ENCODE data around the gene MAZ.

DNA sequence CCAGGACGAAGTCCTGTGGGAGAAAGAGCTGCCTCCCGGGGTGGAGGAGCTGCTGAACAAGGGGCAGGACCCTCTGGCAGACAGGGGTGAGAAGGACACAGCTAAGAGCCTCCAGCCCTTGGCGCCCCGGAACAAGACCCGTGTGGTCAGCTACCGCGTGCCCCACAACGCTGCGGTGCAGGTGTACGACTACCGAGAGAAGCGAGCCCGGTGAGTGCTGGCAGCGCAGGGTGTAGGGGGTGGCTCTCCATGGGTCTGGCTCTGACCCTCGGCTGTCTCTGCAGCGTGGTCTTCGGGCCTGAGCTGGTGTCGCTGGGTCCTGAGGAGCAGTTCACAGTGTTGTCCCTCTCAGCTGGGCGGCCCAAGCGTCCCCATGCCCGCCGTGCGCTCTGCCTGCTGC is 35.3 kb downstream of the MAZ start:
- TF ChIP-seq EZH2 (IDR thresholded peaks at IDR 0.05) = no peak
- TF ChIP-seq, protein P1, sequence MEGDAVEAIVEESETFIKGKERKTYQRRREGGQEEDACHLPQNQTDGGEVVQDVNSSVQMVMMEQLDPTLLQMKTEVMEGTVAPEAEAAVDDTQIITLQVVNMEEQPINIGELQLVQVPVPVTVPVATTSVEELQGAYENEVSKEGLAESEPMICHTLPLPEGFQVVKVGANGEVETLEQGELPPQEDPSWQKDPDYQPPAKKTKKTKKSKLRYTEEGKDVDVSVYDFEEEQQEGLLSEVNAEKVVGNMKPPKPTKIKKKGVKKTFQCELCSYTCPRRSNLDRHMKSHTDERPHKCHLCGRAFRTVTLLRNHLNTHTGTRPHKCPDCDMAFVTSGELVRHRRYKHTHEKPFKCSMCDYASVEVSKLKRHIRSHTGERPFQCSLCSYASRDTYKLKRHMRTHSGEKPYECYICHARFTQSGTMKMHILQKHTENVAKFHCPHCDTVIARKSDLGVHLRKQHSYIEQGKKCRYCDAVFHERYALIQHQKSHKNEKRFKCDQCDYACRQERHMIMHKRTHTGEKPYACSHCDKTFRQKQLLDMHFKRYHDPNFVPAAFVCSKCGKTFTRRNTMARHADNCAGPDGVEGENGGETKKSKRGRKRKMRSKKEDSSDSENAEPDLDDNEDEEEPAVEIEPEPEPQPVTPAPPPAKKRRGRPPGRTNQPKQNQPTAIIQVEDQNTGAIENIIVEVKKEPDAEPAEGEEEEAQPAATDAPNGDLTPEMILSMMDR (IDR thresholded peaks at IDR 0.05) = no peak
- no peak for TF ChIP-seq EZH2phosphoT487 (IDR thresholded peaks at IDR 0.05)
